Activated naive CD8-positive, alpha-beta T cell treated with anti-CD3 and anti-CD28 coated beads for 36 hours (primary cell): ENCODE results near the gene MLF2. TPM values are rescaled to one million over a fixed set of nuclear protein-coding genes. Genes with fewer than 3 reads are reported as not detected.
"Not testable (repeated sequence)": the region's sequence is repeated elsewhere in the genome, so short reads cannot be mapped to it uniquely, and the experiment has no call there.

ENCODE experiments used
- DNase-seq: peaks from one replicate; pipeline ENCODE4 v3.0.0; 2021
- H3K27ac Mint-ChIP-seq: one replicate; pipeline ENCODE4 v1.8.0; 2022; ENCODE audit warnings: mild to moderate bottlenecking, moderate library complexity, mixed read lengths
- H3K27me3 Mint-ChIP-seq: one replicate; pipeline ENCODE4 v1.8.0; 2022; ENCODE audit warnings: mild to moderate bottlenecking, mixed read lengths
- H3K36me3 Mint-ChIP-seq: one replicate; pipeline ENCODE4 v1.8.0; 2021; ENCODE audit warnings: mild to moderate bottlenecking, mixed read lengths
- H3K4me1 Mint-ChIP-seq: one replicate; pipeline ENCODE4 v1.8.0; 2021; ENCODE audit warnings: mixed read lengths
- H3K4me3 Mint-ChIP-seq: one replicate; pipeline ENCODE4 v1.8.0; 2022; ENCODE audit warnings: mild to moderate bottlenecking, moderate library complexity, mixed read lengths
- H3K9me3 Mint-ChIP-seq: one replicate; pipeline ENCODE4 v1.8.0; 2022; ENCODE audit warnings: mixed read lengths
- total RNA-seq, 2 experiments: library from RNA; stranded (reverse); gene quantifications; one replicate each; pipeline ENCODE4 v1.2.3, GENCODE V29; 2021

The MLF2 gene
- total RNA-seq, 2 experiments from 2014 or later, result 134 to 141 TPM

- Mint-ChIP-seq H3K36me3 (peaks cover 4% of the 10 kb centered on the region), H3K9me3 (no peaks in the 10 kb centered on the region), H3K27me3 (peaks cover 34% of the 10 kb centered on the region), H3K27ac (no peak overlapping the region), H3K4me1 (peaks cover 12% of the 10 kb centered on the region), H3K4me3 (no peak overlapping the region)
- DNase-seq, result no peak
Measured at GRCh38 chr12:6759741-6760140, 6.8 kb upstream of the MLF2 start.

GRCh38 chr12:6758506-6759095, 5.7 kb upstream of the MLF2 start:
- Mint-ChIP-seq H3K36me3 (no peaks in the 10 kb centered on the region), H3K27ac (no peak overlapping the region), H3K27me3 (peaks cover 22% of the 10 kb centered on the region), H3K9me3 (no peaks in the 10 kb centered on the region), H3K4me3 (no peak overlapping the region), H3K4me1 (peaks cover 11% of the 10 kb centered on the region)
- DNase-seq, result no peak

GRCh38 chr12:6757028-6757690, 4.2 kb upstream of the MLF2 start:
- Mint-ChIP-seq H3K36me3 (no peaks in the 10 kb centered on the region), H3K4me1 (peaks cover 15% of the 10 kb centered on the region), H3K27me3 (peaks cover 9% of the 10 kb centered on the region), H3K27ac (no peak overlapping the region), H3K4me3 (no peak overlapping the region), H3K9me3 (no peaks in the 10 kb centered on the region)
- DNase-seq, result no peak

GRCh38 chr12:6754411-6754810, 1.5 kb upstream of the MLF2 start:
- peaks cover 3% of the 10 kb centered on the region for H3K27me3 Mint-ChIP-seq
- H3K27ac Mint-ChIP-seq, result no peak overlapping the region
- H3K4me1 Mint-ChIP-seq, result peaks cover 24% of the 10 kb centered on the region
- no peaks in the 10 kb centered on the region for H3K9me3 Mint-ChIP-seq
- peak overlapping the region; percentile 30 for H3K4me3 Mint-ChIP-seq
- H3K36me3 Mint-ChIP-seq, result peaks cover 10% of the 10 kb centered on the region
- no peak for DNase-seq

GRCh38 chr12:6753772-6754356, 923 bp upstream of the MLF2 start:
- Mint-ChIP-seq H3K4me1 (peaks cover 24% of the 10 kb centered on the region), H3K9me3 (no peaks in the 10 kb centered on the region), H3K27ac (peak overlapping the region; percentile 96), H3K4me3 (peak overlapping the region; percentile 92), H3K27me3 (peaks cover 3% of the 10 kb centered on the region), H3K36me3 (peaks cover 11% of the 10 kb centered on the region)
- no peak for DNase-seq

GRCh38 chr12:6752167-6752920, 597 bp downstream of the MLF2 start:
- peaks cover 22% of the 10 kb centered on the region for H3K36me3 Mint-ChIP-seq
- no peaks in the 10 kb centered on the region for H3K9me3 Mint-ChIP-seq
- DNase-seq, result peak; percentile 53
- peaks cover 3% of the 10 kb centered on the region for H3K27me3 Mint-ChIP-seq
- peak overlapping the region; percentile 96 for H3K27ac Mint-ChIP-seq
- peak overlapping the region; percentile 92 for H3K4me3 Mint-ChIP-seq
- peaks cover 20% of the 10 kb centered on the region for H3K4me1 Mint-ChIP-seq

- Mint-ChIP-seq H3K4me1 (peaks cover 20% of the 10 kb centered on the region), H3K27ac (peak overlapping the region; percentile 96), H3K36me3 (peaks cover 25% of the 10 kb centered on the region), H3K27me3 (no peaks in the 10 kb centered on the region), H3K4me3 (peak overlapping the region; percentile 92), H3K9me3 (no peaks in the 10 kb centered on the region)
- DNase-seq, result no peak
Measured at GRCh38 chr12:6751767-6752166, 1.2 kb downstream of the MLF2 start.

- no peak overlapping the region for H3K27ac Mint-ChIP-seq
- no peaks in the 10 kb centered on the region for H3K9me3 Mint-ChIP-seq
- H3K4me1 Mint-ChIP-seq, result peaks cover 26% of the 10 kb centered on the region
- peaks cover 32% of the 10 kb centered on the region for H3K36me3 Mint-ChIP-seq
- H3K27me3 Mint-ChIP-seq, result no peaks in the 10 kb centered on the region
- no peak for DNase-seq
- no peak overlapping the region for H3K4me3 Mint-ChIP-seq
Measured at GRCh38 chr12:6750506-6750905, 2.4 kb downstream of the MLF2 start.

GRCh38 chr12:6748761-6749160, 4.2 kb downstream of the MLF2 start:
- Mint-ChIP-seq H3K4me1 (peaks cover 27% of the 10 kb centered on the region), H3K9me3 (no peaks in the 10 kb centered on the region), H3K27ac (no peak overlapping the region), H3K27me3 (no peaks in the 10 kb centered on the region), H3K4me3 (no peak overlapping the region), H3K36me3 (peaks cover 42% of the 10 kb centered on the region)
- no peak for DNase-seq

GRCh38 chr12:6747216-6747615, 5.7 kb downstream of the MLF2 start:
- H3K27me3 Mint-ChIP-seq, result no peaks in the 10 kb centered on the region
- peaks cover 46% of the 10 kb centered on the region for H3K36me3 Mint-ChIP-seq
- no peaks in the 10 kb centered on the region for H3K9me3 Mint-ChIP-seq
- H3K4me1 Mint-ChIP-seq, result peaks cover 37% of the 10 kb centered on the region
- no peak overlapping the region for H3K4me3 Mint-ChIP-seq
- DNase-seq, result no peak
- H3K27ac Mint-ChIP-seq, result peak overlapping the region; percentile 68

GRCh38 chr12:6745741-6746525, 7.0 kb downstream of the MLF2 start:
- DNase-seq, result no peak
- Mint-ChIP-seq H3K4me1 (peaks cover 27% of the 10 kb centered on the region), H3K9me3 (no peaks in the 10 kb centered on the region), H3K36me3 (peaks cover 44% of the 10 kb centered on the region), H3K4me3 (no peak overlapping the region), H3K27ac (peak overlapping the region; percentile 77), H3K27me3 (no peaks in the 10 kb centered on the region)

- H3K4me3 Mint-ChIP-seq, DNase-seq, H3K27me3 Mint-ChIP-seq, H3K9me3 Mint-ChIP-seq: not testable (repeated sequence)
- Mint-ChIP-seq H3K36me3 (peaks cover 33% of the 10 kb centered on the region), H3K27ac (peak overlapping the region; percentile 52), H3K4me1 (peaks cover 27% of the 10 kb centered on the region)
Measured at GRCh38 chr12:6743300-6743699, 9.6 kb downstream of the MLF2 start.

GRCh38 chr12:6742834-6743233, 10.1 kb downstream of the MLF2 start:
- Mint-ChIP-seq H3K27me3 (no peaks in the 10 kb centered on the region), H3K36me3 (peaks cover 30% of the 10 kb centered on the region), H3K9me3 (no peaks in the 10 kb centered on the region), H3K4me1 (peaks cover 27% of the 10 kb centered on the region), H3K27ac (peak overlapping the region; percentile 52), H3K4me3 (no peak overlapping the region)
- DNase-seq, result no peak

GRCh38 chr12:6742080-6742479, 10.9 kb downstream of the MLF2 start:
- Mint-ChIP-seq H3K4me1 (peaks cover 27% of the 10 kb centered on the region), H3K36me3 (peaks cover 23% of the 10 kb centered on the region)
- not testable (repeated sequence) for DNase-seq, H3K9me3 Mint-ChIP-seq, H3K4me3 Mint-ChIP-seq, H3K27me3 Mint-ChIP-seq, H3K27ac Mint-ChIP-seq

- no peaks in the 10 kb centered on the region for H3K27me3 Mint-ChIP-seq
- no peaks in the 10 kb centered on the region for H3K9me3 Mint-ChIP-seq
- H3K36me3 Mint-ChIP-seq, result peaks cover 3% of the 10 kb centered on the region
- H3K27ac Mint-ChIP-seq, result no peak overlapping the region
- no peak for DNase-seq
- H3K4me1 Mint-ChIP-seq, result peaks cover 4% of the 10 kb centered on the region
- H3K4me3 Mint-ChIP-seq, result no peak overlapping the region
Measured at GRCh38 chr12:6736754-6737153, 16.2 kb downstream of the MLF2 start.
